B cell (primary cell): ENCODE data around the gene P2RX5.

Experiments used
- CTCF ChIP-seq: fragments of 200-600 bp; IDR thresholded peaks from one replicate; pipeline ENCODE4 v1.8.0; 2022; ENCODE audit warnings: antibody characterized with exemption, mild to moderate bottlenecking
- EZH2 ChIP-seq: IDR thresholded peaks from 2 replicates; pipeline ENCODE4 v1.6.1; 2012; ENCODE audit warnings: borderline replicate concordance, low read depth, mild to moderate bottlenecking, moderate library complexity, low read length; ENCODE audit not compliant: insufficient read depth, poor library complexity, severe bottlenecking

GRCh38 chr17:3660311-3660891 lies 35.6 kb downstream of the P2RX5 start:
- TF ChIP-seq CTCF (no peak), EZH2 (no peak)
